ACC112 (cell line): ENCODE measurements around the gene CAMTA2.
"Not testable (repeated sequence)": the region's sequence is repeated elsewhere in the genome, so short reads cannot be mapped to it uniquely, and the experiment has no call there.

Experiments used
- H2AFZ ChIP-seq: fragments of 200-600 bp; sonication (generic); one replicate; pipeline ENCODE4 v1.6.0; 2017; ENCODE audit warnings: antibody characterized with exemption, low read length; ENCODE audit not compliant: unreplicated experiment
- H3K27ac ChIP-seq: fragments of 200-600 bp; sonication (generic); 2 replicates; pipeline ENCODE4 v1.5.1; 2014; ENCODE audit warnings: low read depth, mild to moderate bottlenecking, antibody characterized with exemption, low read length, moderate library complexity
- H3K27me3 ChIP-seq: fragments of 200-600 bp; sonication (generic); 2 replicates; pipeline ENCODE4 v1.6.1; 2014; ENCODE audit warnings: mild to moderate bottlenecking, antibody characterized with exemption, low read length, moderate library complexity, mixed read lengths; ENCODE audit not compliant: insufficient read depth
- H3K36me3 ChIP-seq: fragments of 200-600 bp; sonication (generic); 2 replicates; pipeline ENCODE4 v1.6.1; 2016; ENCODE audit warnings: mild to moderate bottlenecking, antibody characterized with exemption, low read length, moderate library complexity, mixed read lengths; ENCODE audit not compliant: insufficient read depth
- H3K4me1 ChIP-seq: fragments of 200-600 bp; sonication (generic); one replicate; pipeline ENCODE4 v1.6.1; 2016; ENCODE audit warnings: low read length, mixed read lengths; ENCODE audit not compliant: insufficient read depth, unreplicated experiment, control insufficient read depth
- H3K4me3 ChIP-seq: fragments of 200-600 bp; sonication (generic); 2 replicates; pipeline ENCODE4 v1.5.1; 2014; ENCODE audit warnings: mild to moderate bottlenecking, low read depth, low read length
- H3K79me2 ChIP-seq: fragments of 200-600 bp; sonication (generic); one replicate; pipeline ENCODE4 v1.6.0; 2016; ENCODE audit warnings: low read length; ENCODE audit not compliant: control insufficient read depth, unreplicated experiment, insufficient read depth

Gene CAMTA2

GRCh38 chr17:4986951-4987766 lies at the start of gene CAMTA2:
Gene CAMTA2 (minus strand): TSS chr17:4987675. CDS start chr17:4986222, 1,453 bp downstream.
- peak within 1 kb of the TSS; percentile 88 for H2AFZ ChIP-seq
- H3K36me3 ChIP-seq: no peaks in the 10 kb centered on the region
- peak within 1 kb of the TSS; percentile 80 for H3K4me3 ChIP-seq
- H3K27ac ChIP-seq: peak within 1 kb of the TSS; percentile 46
- peaks cover 37% of the 10 kb centered on the region for H3K4me1 ChIP-seq
- no peaks in the 10 kb centered on the region for H3K27me3 ChIP-seq
- peaks cover 18% of the 10 kb centered on the region for H3K79me2 ChIP-seq

DNA sequence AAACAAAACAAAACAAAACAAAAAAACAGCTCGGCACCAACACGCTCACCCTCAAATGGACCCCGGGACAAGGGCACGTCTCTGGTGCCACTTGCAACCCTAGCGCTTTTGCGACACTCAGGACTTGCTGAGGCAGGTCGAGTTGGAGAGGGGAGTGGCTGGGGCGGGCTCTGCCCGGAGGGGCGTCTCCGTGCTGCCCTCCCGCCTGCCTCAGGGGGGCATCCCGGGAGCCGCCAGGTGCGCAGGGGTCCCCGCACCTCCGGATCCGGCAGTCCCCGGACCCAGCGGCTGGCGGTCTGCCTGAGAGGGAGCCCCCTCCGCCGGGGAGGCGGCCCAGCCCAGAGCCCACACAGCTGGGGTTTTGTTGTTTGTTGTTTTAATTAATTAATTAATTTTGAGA lies 47.8 kb upstream of the CAMTA2 start, which contains the start of gene SLC52A1:
Gene SLC52A1 (minus strand): TSS at position 112 of the 400 bp plus-strand sequence. CDS start 820 bp downstream, outside the sequence.
- Histone ChIP-seq H3K36me3 (no peaks in the 10 kb centered on the region), H3K27ac (no peak within 1 kb of the TSS), H3K79me2 (no peaks in the 10 kb centered on the region), H3K4me1 (no peaks in the 10 kb centered on the region), H3K27me3 (no peaks in the 10 kb centered on the region), H2AFZ (no peak within 1 kb of the TSS), H3K4me3 (peak within 1 kb of the TSS; percentile 71)

GRCh38 chr17:5034651-5035050 lies 47.2 kb upstream of the CAMTA2 start:
- H3K4me3 ChIP-seq: no peak overlapping the region
- no peak overlapping the region for H3K27ac ChIP-seq
- H3K36me3 ChIP-seq: no peaks in the 10 kb centered on the region
- H3K27me3 ChIP-seq: no peaks in the 10 kb centered on the region
- H3K4me1 ChIP-seq: no peaks in the 10 kb centered on the region
- H3K79me2 ChIP-seq: no peaks in the 10 kb centered on the region
- no peak overlapping the region for H2AFZ ChIP-seq

DNA sequence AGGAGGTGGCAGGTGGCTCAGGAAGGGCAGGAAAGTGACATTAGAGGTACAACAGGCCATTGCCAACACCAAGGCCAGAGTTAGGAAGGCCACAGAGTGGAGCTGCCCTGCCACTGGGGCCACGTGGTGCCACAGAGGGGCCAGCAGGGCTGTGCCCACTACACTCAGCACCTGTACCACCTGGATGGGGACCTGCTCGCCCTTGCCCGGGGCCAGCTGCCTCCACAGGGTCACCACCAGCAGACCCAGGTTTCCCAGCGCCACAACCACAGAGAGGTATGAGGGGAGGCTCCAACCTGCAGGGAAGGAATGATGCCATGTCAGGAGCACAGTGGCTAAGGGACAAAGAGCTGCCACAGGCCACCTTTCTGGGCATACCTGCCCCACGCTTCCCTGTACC lies 46.6 kb upstream of the CAMTA2 start:
- Histone ChIP-seq H3K36me3 (no peaks in the 10 kb centered on the region), H3K27me3 (no peaks in the 10 kb centered on the region), H3K4me1 (no peaks in the 10 kb centered on the region), H3K4me3 (no peak overlapping the region), H3K79me2 (no peaks in the 10 kb centered on the region), H2AFZ (no peak overlapping the region), H3K27ac (no peak overlapping the region)

DNA sequence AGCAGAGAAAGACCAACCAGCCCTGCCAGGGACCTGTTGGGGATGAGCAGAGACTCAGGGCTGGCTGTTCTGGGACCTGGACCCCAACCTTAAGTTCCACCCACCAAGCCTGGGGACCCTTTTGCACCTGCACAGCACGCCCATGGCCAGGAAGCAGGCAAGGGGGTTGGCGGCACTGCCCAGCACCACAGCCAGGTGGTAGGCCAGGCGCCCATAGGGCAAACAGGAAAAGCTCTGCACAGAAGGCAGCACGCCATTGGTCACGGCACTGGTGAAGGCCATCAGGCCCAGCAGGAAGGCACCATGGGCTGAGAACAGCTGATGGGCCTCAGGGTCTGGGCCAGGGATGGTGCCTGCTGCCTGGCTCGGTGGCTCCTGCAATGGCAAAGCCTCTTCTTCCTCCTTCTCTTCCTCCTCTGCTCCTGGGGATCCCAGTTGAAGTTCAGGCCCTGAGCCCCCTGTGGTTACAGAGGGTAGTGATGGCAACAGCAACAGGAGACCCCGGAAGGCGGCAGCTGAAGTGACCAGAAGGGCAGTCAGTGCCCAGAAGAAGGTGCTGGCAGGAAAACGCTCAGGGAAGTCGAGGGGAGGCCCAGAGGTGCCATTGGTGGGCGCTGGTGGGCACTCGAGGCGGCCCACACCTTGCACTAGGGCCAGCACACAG lies 46.0 kb upstream of the CAMTA2 start:
- no peaks in the 10 kb centered on the region for H3K79me2 ChIP-seq
- no peaks in the 10 kb centered on the region for H3K4me1 ChIP-seq
- H3K36me3 ChIP-seq: no peaks in the 10 kb centered on the region
- no peak overlapping the region for H3K4me3 ChIP-seq
- no peak overlapping the region for H2AFZ ChIP-seq
- no peak overlapping the region for H3K27ac ChIP-seq
- no peaks in the 10 kb centered on the region for H3K27me3 ChIP-seq

DNA sequence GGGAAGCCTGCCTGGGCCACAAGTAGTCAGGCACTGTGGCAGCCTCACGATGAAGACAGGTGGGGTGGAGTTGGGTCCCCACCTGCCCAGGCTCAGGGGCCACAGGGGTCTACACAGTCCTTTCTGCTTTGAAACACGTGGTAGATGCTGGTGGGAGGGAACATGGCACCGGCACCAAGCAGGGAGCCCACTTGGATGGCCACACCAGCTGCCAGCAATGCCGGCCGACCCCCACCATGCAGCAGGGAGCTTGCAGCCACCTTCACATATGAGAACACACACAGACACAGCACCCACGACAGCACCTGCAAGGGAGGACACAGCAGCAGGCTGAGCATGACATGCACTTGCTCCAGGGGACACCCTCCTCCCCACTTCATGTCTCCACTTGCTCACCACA lies 45.4 kb upstream of the CAMTA2 start:
- Histone ChIP-seq H3K4me3 (no peak overlapping the region), H2AFZ (no peak overlapping the region), H3K27ac (no peak overlapping the region), H3K4me1 (no peaks in the 10 kb centered on the region), H3K79me2 (no peaks in the 10 kb centered on the region), H3K36me3 (no peaks in the 10 kb centered on the region), H3K27me3 (no peaks in the 10 kb centered on the region)

DNA sequence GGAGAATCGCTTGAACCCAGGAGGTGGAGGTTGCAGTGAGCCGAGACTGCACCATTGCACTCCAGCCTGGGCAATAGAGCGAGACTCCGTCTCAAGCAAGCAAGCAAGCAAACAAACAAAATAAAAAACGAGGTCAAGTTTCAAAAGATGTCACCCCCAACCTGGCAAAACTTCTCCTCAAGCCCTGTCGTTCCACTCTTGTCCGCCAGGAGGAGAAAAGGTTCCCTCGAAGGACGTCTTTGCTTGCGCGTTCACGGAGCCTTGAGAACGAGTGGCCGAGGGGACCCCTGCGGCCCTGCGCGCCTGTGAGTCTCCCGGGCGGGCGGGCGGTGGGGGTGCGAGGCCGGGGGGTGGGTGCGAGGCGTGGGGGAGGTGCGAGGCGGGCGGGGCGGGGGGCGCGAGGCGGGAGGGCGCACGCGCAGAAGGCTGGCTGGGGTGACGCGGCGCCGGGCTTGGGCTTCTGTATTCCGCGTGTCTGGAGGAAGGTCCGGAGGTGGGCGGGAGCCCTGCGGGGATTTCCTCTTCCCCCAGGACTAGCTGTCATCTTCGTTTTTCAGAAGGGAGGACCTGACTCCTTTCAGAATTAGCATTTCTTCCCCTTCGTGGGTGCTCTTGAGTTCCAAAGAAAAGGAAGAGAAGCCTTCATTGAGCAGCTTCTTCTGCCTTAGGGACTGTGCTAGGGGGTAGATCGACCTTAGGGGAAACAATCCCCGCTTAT lies 44.0 kb upstream of the CAMTA2 start:
- Histone ChIP-seq H3K79me2 (no peaks in the 10 kb centered on the region), H2AFZ (peak overlapping the region; percentile 76), H3K4me3 (peak overlapping the region; percentile 71), H3K27me3 (no peaks in the 10 kb centered on the region), H3K27ac (no peak overlapping the region), H3K4me1 (no peaks in the 10 kb centered on the region), H3K36me3 (no peaks in the 10 kb centered on the region)

DNA sequence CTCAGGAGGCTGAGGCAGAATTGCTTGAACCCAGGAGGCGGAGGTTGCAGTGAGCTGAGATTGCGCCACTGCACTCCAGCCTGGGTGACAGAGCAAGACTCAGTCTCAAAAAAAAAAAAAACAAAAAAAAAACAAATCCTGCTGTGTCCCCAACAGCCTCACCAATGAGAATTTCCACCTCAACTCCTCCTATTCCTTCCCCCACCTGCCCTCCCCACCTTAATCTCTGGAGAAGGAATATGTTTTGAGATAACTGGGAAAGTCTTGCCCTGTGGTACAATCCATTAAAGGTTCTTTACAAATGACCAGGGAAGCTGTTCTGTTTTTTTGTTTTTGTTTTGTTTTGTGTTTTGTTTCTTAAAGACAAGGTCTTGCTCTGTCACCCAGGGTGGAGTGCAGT lies 42.7 kb upstream of the CAMTA2 start:
- H2AFZ ChIP-seq: not testable (repeated sequence)

DNA sequence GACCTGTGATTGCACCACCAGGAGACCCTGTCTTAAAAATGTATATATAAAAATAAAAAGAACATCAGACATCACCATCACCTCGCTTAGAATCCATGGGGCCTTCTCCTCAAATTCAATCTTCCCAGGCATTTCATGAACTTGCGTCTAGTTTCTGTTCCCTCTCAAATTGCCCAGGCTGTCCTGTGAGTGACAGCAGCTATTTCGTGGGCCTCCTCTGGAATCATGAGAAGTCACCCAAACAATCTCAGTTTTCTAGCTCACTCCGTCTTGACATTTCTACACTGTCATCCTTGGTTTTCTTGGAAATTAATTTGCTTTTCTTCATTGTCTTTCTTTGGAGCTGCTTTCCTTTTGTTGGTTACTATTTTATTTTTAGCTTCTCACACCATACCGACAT lies 40.4 kb upstream of the CAMTA2 start:
- Histone ChIP-seq H3K27ac (no peak overlapping the region), H2AFZ (no peak overlapping the region), H3K4me3 (no peak overlapping the region), H3K36me3 (no peaks in the 10 kb centered on the region), H3K27me3 (no peaks in the 10 kb centered on the region), H3K4me1 (no peaks in the 10 kb centered on the region), H3K79me2 (no peaks in the 10 kb centered on the region)

More for the DNA sequence above, 42.7 kb upstream of the CAMTA2 start:
- H3K4me1 ChIP-seq, H3K27me3 ChIP-seq, H3K4me3 ChIP-seq, H3K79me2 ChIP-seq, H3K36me3 ChIP-seq, H3K27ac ChIP-seq: not testable (repeated sequence)

DNA sequence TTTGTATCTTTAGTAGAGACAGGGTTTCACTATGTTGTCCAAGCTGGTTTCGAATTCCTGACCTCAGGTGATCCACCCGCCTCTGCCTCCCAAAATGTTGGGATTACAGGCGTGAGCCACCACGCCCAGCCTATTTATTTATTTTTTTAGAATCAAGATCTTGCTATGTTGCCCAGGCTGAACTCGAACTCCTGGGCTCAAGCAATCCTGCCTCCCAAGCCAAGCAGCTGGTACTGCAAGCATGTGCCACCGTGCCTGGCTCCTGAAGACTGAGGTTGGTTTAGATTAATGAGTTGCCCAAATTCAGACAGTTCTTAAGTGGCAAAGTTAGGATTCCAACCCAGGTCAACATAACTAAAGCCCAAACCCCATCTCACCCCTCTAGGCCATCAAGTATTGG lies 39.8 kb upstream of the CAMTA2 start:
- no peak overlapping the region for H2AFZ ChIP-seq

More for the DNA sequence above, 39.8 kb upstream of the CAMTA2 start:
- no peak overlapping the region for H3K27ac ChIP-seq
- H3K36me3 ChIP-seq: no peaks in the 10 kb centered on the region
- H3K27me3 ChIP-seq: no peaks in the 10 kb centered on the region
- H3K79me2 ChIP-seq: no peaks in the 10 kb centered on the region
- H3K4me3 ChIP-seq: no peak overlapping the region
- no peaks in the 10 kb centered on the region for H3K4me1 ChIP-seq
